Ureter (tissue), 1 donor: Measurements from ENCODE around the gene PCA3. TPM values are rescaled to one million over a fixed set of nuclear protein-coding genes. Genes with fewer than 3 reads are reported as not detected.

Experiments
- DNase-seq: peaks from one replicate; pipeline ENCODE4 v3.0.0-alpha.2; 2020; ENCODE audit warnings: low spot score
- total RNA-seq: library from RNA; stranded (reverse); gene quantifications from one replicate; pipeline ENCODE4 v1.2.4, GENCODE V29; 2023
- donor health status: DM: yes; HTN: yes; CAD: no.

The PCA3 gene
- total RNA-seq, 1 donor from 2014 or later = not detected

- no peak for DNase-seq
These were observed 63.2 kb downstream of the PCA3 start for GRCh38 chr9:76827296-76828080.

GRCh38 chr9:76828447-76828846, 64.2 kb downstream of the PCA3 start:
- DNase-seq = no peak

GRCh38 chr9:76835571-76836283, 71.5 kb downstream of the PCA3 start:
- no peak for DNase-seq

Other genes with a start within 250 kb of the PCA3 start
- gene PRUNE2, start 141.7 kb downstream of the PCA3 start, total RNA-seq = 93.1 TPM